NT2/D1 (cell line): ENCODE data around the gene INO80E.

Source experiments
- SUZ12 ChIP-seq: IDR thresholded peaks from 2 replicates; pipeline ENCODE4 v1.6.1; 2011; ENCODE audit not compliant: insufficient read length, insufficient read depth; ENCODE audit errors: extremely low read depth
- YY1 ChIP-seq: IDR thresholded peaks from 2 replicates; pipeline ENCODE4 v1.6.1; 2011; ENCODE audit not compliant: insufficient read length, insufficient read depth
- ZNF274 ChIP-seq: IDR thresholded peaks from 2 replicates; pipeline ENCODE4 v1.6.1; 2011; ENCODE audit warnings: mild to moderate bottlenecking, low read depth, low read length

DNA sequence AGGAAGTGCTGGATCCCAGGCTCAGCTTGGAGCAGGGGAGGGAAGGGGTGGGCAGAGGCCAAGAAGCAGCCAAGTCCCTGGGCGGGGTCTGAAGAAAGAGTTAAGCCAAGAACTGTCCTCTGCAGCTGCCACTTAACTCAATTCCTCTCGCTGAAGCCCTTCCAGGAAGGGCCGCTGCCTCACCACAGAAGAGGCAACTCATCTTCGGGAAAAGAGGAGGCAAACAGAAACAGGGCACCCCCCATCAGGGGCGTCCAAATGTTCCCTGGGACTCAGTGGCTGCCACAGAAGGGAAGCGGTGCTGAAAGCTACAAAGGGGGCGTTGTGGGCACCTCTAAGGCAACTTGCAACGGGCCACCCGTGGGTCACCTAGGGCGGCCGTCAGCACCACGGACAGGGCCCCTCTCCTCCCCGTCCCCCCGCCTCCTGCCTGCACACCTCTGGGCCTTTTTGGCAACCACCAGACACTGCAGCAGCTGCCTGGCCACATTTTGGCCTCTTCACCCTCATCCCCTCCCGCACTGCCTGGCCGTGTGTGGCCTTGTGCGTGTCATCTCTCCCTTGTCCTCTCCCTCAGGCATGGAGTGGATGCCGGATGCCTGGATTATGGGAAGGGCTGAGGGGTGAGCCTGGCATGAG is 32.5 kb downstream of the INO80E start:
- TF ChIP-seq ZNF274 = no peak
- TF ChIP-seq YY1 = no peak
- TF ChIP-seq SUZ12 = no peak
